Smooth muscle cell (in vitro differentiated cells): ENCODE results near the gene MT1G. TPM values are rescaled to one million over a fixed set of nuclear protein-coding genes. Genes with fewer than 3 reads are reported as not detected.

Source experiments
- DNase-seq: peaks from one replicate; lab custom pipeline; 2025; ENCODE audit not compliant: unreplicated experiment; lab: John Stamatoyannopoulos, UW
- H2AFZ ChIP-seq: fragments of 200-600 bp; sonication (generic); 2 replicates; pipeline ENCODE4 v1.6.0; 2016; ENCODE audit warnings: antibody characterized with exemption, low read depth, mild to moderate bottlenecking
- H3F3A ChIP-seq: fragments of 200-600 bp; sonication (generic); 2 replicates; pipeline ENCODE4 v1.6.0; 2017; ENCODE audit warnings: antibody characterized with exemption, low read depth
- H3K27ac ChIP-seq: fragments of 200-600 bp; sonication (generic); 2 replicates; pipeline ENCODE4 v1.5.1; 2016; ENCODE audit warnings: low read depth, mild to moderate bottlenecking
- H3K27me3 ChIP-seq: fragments of 200-600 bp; sonication (generic); 2 replicates; pipeline ENCODE4 v1.6.1; 2016; ENCODE audit warnings: low read depth, mild to moderate bottlenecking
- H3K36me3 ChIP-seq: fragments of 200-600 bp; sonication (generic); 2 replicates; pipeline ENCODE4 v1.5.1; 2016; ENCODE audit warnings: low read depth
- H3K4me1 ChIP-seq: fragments of 200-600 bp; sonication (generic); 2 replicates; pipeline ENCODE4 v1.5.1; 2016; ENCODE audit warnings: low read depth
- H3K4me2 ChIP-seq: fragments of 200-600 bp; sonication (generic); 2 replicates; pipeline ENCODE4 v1.6.0; 2016; ENCODE audit warnings: mild to moderate bottlenecking
- H3K4me3 ChIP-seq: fragments of 200-600 bp; sonication (generic); 2 replicates; pipeline ENCODE4 v1.5.1; 2016; ENCODE audit warnings: mild to moderate bottlenecking
- H3K79me2 ChIP-seq: fragments of 200-600 bp; sonication (generic); 2 replicates; pipeline ENCODE4 v1.6.0; 2016; ENCODE audit warnings: low read depth, mild to moderate bottlenecking
- H3K9ac ChIP-seq: fragments of 200-600 bp; sonication (generic); 2 replicates; pipeline ENCODE4 v1.6.0; 2016; ENCODE audit warnings: low read depth
- H3K9me3 ChIP-seq: fragments of 200-600 bp; sonication (generic); replicated peaks from 2 replicates; pipeline ENCODE4 v1.5.1; 2016; ENCODE audit warnings: low read depth
- H4K20me1 ChIP-seq: fragments of 200-600 bp; sonication (generic); 2 replicates; pipeline ENCODE4 v1.6.0; 2016; ENCODE audit warnings: low read depth
- CTCF ChIP-seq: fragments of 200-600 bp; sonication (generic); IDR thresholded peaks from 2 replicates; pipeline ENCODE4 v1.5.1; 2017; ENCODE audit warnings: borderline replicate concordance, mild to moderate bottlenecking, antibody characterized with exemption; ENCODE audit not compliant: insufficient read depth, poor library complexity, severe bottlenecking
- WGBS: methylation state at CpG from one replicate; pipeline ENCODE4 v1.1.7; 2016; ENCODE audit warnings: low lambda C conversion rate; 5-methylcytosine and 5-hydroxymethylcytosine counted together
- polyA plus RNA-seq: library from polyadenylated mRNA; unstranded; fragments of >200 nt; fragmentation: Nextera tagmentation; extraction: Ambion mirVana; gene quantifications from 2 replicates; pipeline ENCODE4 v1.2.1, GENCODE V29; 2016
- total RNA-seq: library from RNA; depleted of rRNA; stranded (reverse); fragments of >200 nt; gene quantifications from 2 replicates; pipeline ENCODE4 v1.2.3, GENCODE V29; 2014

MT1G gene
- total and polyA plus RNA-seq, 2 experiments from 2014 or later: not detected

GRCh38 chr16:56636616-56637413, 31.1 kb downstream of the MT1G start:
- no peak for DNase-seq
- no peaks in the 10 kb centered on the region for H3K36me3 ChIP-seq
- H3K9me3 ChIP-seq: no peaks in the 10 kb centered on the region
- H3K9ac ChIP-seq: no peak overlapping the region
- H3K4me3 ChIP-seq: no peak overlapping the region
- no peaks in the 10 kb centered on the region for H3K79me2 ChIP-seq
- no peak for TF ChIP-seq CTCF
- no peak overlapping the region for H2AFZ ChIP-seq
- H3F3A ChIP-seq: no peaks in the 10 kb centered on the region
- 25% methylated on average over 9 of the region's 9 CpGs for WGBS
- H3K27ac ChIP-seq: no peak overlapping the region
- peaks cover 12% of the 10 kb centered on the region for H3K4me1 ChIP-seq
- H3K27me3 ChIP-seq: peaks cover 100% of the 10 kb centered on the region
- H4K20me1 ChIP-seq: no peaks in the 10 kb centered on the region
- no peak overlapping the region for H3K4me2 ChIP-seq

GRCh38 chr16:56635441-56635967, 32.4 kb downstream of the MT1G start:
- Histone ChIP-seq H3K9ac (no peak overlapping the region), H3K79me2 (no peaks in the 10 kb centered on the region), H2AFZ (no peak overlapping the region), H3K4me1 (peaks cover 12% of the 10 kb centered on the region), H3K4me3 (no peak overlapping the region), H4K20me1 (no peaks in the 10 kb centered on the region), H3K9me3 (no peaks in the 10 kb centered on the region), H3K27ac (no peak overlapping the region), H3K36me3 (no peaks in the 10 kb centered on the region), H3K27me3 (peaks cover 98% of the 10 kb centered on the region), H3K4me2 (peak overlapping the region; percentile 57), H3F3A (no peaks in the 10 kb centered on the region)
- 8% methylated on average over 33 of the region's 40 CpGs for WGBS
- no peak for TF ChIP-seq CTCF
- DNase-seq: no peak

- Histone ChIP-seq H2AFZ (no peak overlapping the region), H3K27me3 (peaks cover 91% of the 10 kb centered on the region)
- DNase-seq: no peak
Observed at GRCh38 chr16:56634715-56635440, 33.0 kb downstream of the MT1G start.

More at GRCh38 chr16:56634715-56635440, 33.0 kb downstream of the MT1G start:
- no peaks in the 10 kb centered on the region for H3K79me2 ChIP-seq
- 5% methylated on average over 41 of the region's 47 CpGs for WGBS
- H3K4me3 ChIP-seq: no peak overlapping the region
- H3K4me2 ChIP-seq: peak overlapping the region; percentile 57
- H3K4me1 ChIP-seq: peaks cover 12% of the 10 kb centered on the region
- no peak for TF ChIP-seq CTCF
- no peaks in the 10 kb centered on the region for H3K9me3 ChIP-seq
- no peak overlapping the region for H3K9ac ChIP-seq
- H3K27ac ChIP-seq: no peak overlapping the region
- no peaks in the 10 kb centered on the region for H3F3A ChIP-seq
- H3K36me3 ChIP-seq: no peaks in the 10 kb centered on the region
- H4K20me1 ChIP-seq: no peaks in the 10 kb centered on the region
